ENCODE measurements around the gene CYP4B1. TPM values are rescaled to one million over a fixed set of nuclear protein-coding genes. Genes with fewer than 3 reads are reported as not detected.
"Not testable (repeated sequence)": the region's sequence is repeated elsewhere in the genome, so short reads cannot be mapped to it uniquely, and the experiment has no call there.

The CYP4B1 gene
- total RNA-seq, 4 donors from 2014 or later = 188 to 420 (median 269) TPM

- no peak for TF ChIP-seq CTCF (IDR thresholded peaks at IDR 0.05)
- ATAC-seq (ENCODE audit: low FRiP score) (no peak), DNase-seq (ENCODE audit: low spot score) (no peak)
Measured at GRCh38 chr1:46769028-46769740, 29.7 kb upstream of the CYP4B1 start.

- DNase-seq (ENCODE audit: low spot score) (no peak), ATAC-seq (ENCODE audit: low FRiP score) (no peak)
- no peak for TF ChIP-seq CTCF (IDR thresholded peaks at IDR 0.05)
Measured at GRCh38 chr1:46770541-46770940, 28.3 kb upstream of the CYP4B1 start.

GRCh38 chr1:46772571-46772970, 26.3 kb upstream of the CYP4B1 start:
- DNase-seq (ENCODE audit: low spot score) (no peak), ATAC-seq (ENCODE audit: low FRiP score) (no peak)
- TF ChIP-seq CTCF (IDR thresholded peaks at IDR 0.05) = no peak

- no peak for TF ChIP-seq CTCF (IDR thresholded peaks at IDR 0.05)
- no peak for ATAC-seq (ENCODE audit: low FRiP score)
Measured at GRCh38 chr1:46774297-46774696, 24.5 kb upstream of the CYP4B1 start.

GRCh38 chr1:46778456-46778855, 20.4 kb upstream of the CYP4B1 start:
- ATAC-seq (ENCODE audit: low FRiP score); DNase-seq (ENCODE audit: low spot score): not testable (repeated sequence)

More at GRCh38 chr1:46774297-46774696, 24.5 kb upstream of the CYP4B1 start:
- no peak for DNase-seq (ENCODE audit: low spot score)

- DNase-seq (ENCODE audit: low spot score) (no peak), ATAC-seq (ENCODE audit: low FRiP score) (no peak)
- no peak for TF ChIP-seq CTCF (IDR thresholded peaks at IDR 0.05)
Measured at GRCh38 chr1:46784666-46785065, 14.2 kb upstream of the CYP4B1 start.

- not testable (repeated sequence) for ATAC-seq (ENCODE audit: low FRiP score)
Measured at GRCh38 chr1:46788634-46789033, 10.2 kb upstream of the CYP4B1 start.

GRCh38 chr1:46790446-46791101, 8.3 kb upstream of the CYP4B1 start:
- ATAC-seq (ENCODE audit: low FRiP score) = no peak
- TF ChIP-seq CTCF (IDR thresholded peaks at IDR 0.05) = no peak

More at GRCh38 chr1:46788634-46789033, 10.2 kb upstream of the CYP4B1 start:
- DNase-seq (ENCODE audit: low spot score) = not testable (repeated sequence)

More at GRCh38 chr1:46790446-46791101, 8.3 kb upstream of the CYP4B1 start:
- no peak for DNase-seq (ENCODE audit: low spot score)
